OCI-LY7 (cell line): ENCODE results near the gene PIM3.

Experiments used
- EZH2phosphoT487 ChIP-seq: fragments of 200-600 bp; sonication (generic); IDR thresholded peaks from 2 replicates; pipeline ENCODE4 v1.6.1; 2018; ENCODE audit warnings: low read depth, borderline replicate concordance, mild to moderate bottlenecking, mixed run types, antibody characterized with exemption, low read length, moderate library complexity, mixed read lengths
- TF ChIP-seq, protein P1 (sequence below): fragments of 200-600 bp; sonication (generic); conservative IDR thresholded peaks from 2 replicates; pipeline ENCODE4 v1.5.1; 2014; ENCODE audit warnings: mild to moderate bottlenecking, antibody characterized with exemption, low read length, moderate library complexity, mixed read lengths

DNA sequence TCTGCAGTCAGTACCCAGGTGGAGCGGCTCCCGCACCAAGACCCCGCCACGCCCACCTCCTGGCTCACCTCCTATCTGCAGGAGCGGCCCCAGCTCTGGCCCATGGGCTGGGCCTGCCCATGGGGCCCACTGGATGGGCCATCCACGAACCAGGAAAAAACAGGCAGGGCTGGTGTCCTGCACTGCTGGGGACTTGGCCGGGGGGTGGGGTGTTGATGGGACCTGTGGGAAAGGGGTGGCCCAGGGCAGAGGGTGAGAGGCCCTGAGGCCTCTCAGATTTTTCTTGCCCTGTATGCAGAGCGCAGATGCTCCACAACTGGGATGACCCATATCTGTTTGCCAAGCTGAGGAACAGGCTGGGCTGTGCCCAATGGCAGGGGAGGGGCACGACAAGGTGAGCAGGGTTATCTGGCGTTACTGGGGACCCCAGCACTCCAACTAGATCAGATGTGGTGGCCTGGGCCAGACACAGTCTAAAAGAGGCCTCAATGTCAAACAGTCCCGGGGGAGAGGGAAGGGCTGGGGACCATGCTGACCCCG, 2.7 kb upstream of the PIM3 start:
- TF ChIP-seq, protein P1, sequence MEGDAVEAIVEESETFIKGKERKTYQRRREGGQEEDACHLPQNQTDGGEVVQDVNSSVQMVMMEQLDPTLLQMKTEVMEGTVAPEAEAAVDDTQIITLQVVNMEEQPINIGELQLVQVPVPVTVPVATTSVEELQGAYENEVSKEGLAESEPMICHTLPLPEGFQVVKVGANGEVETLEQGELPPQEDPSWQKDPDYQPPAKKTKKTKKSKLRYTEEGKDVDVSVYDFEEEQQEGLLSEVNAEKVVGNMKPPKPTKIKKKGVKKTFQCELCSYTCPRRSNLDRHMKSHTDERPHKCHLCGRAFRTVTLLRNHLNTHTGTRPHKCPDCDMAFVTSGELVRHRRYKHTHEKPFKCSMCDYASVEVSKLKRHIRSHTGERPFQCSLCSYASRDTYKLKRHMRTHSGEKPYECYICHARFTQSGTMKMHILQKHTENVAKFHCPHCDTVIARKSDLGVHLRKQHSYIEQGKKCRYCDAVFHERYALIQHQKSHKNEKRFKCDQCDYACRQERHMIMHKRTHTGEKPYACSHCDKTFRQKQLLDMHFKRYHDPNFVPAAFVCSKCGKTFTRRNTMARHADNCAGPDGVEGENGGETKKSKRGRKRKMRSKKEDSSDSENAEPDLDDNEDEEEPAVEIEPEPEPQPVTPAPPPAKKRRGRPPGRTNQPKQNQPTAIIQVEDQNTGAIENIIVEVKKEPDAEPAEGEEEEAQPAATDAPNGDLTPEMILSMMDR = no peak
- no peak for TF ChIP-seq EZH2phosphoT487
